KMS-11 (cell line): ENCODE results near the gene SPRED1.
A peak's percentile ranks its signal among the peaks of the same experiment; 100 is the strongest.

Experiments
- H2AFZ ChIP-seq: fragments of 200-600 bp; sonication (generic); 2 replicates; pipeline ENCODE4 v1.6.1; 2016; ENCODE audit warnings: antibody characterized with exemption, mixed run types, low read depth
- H3K27ac ChIP-seq: fragments of 200-600 bp; sonication (generic); 2 replicates; pipeline ENCODE4 v1.6.1; 2016; ENCODE audit warnings: mild to moderate bottlenecking, mixed run types
- H3K27me3 ChIP-seq: fragments of 200-600 bp; sonication (generic); 2 replicates; pipeline ENCODE4 v1.6.1; 2017; ENCODE audit warnings: mild to moderate bottlenecking, low read depth, mixed run types, moderate library complexity; ENCODE audit not compliant: insufficient read depth
- H3K36me3 ChIP-seq: fragments of 200-600 bp; sonication (generic); 2 replicates; pipeline ENCODE4 v1.6.1; 2017; ENCODE audit warnings: mild to moderate bottlenecking, mixed run types; ENCODE audit not compliant: insufficient read depth
- H3K4me1 ChIP-seq: fragments of 200-600 bp; sonication (generic); 2 replicates; pipeline ENCODE4 v1.6.1; 2016; ENCODE audit warnings: mild to moderate bottlenecking, low read depth, mixed run types; ENCODE audit not compliant: poor library complexity, severe bottlenecking
- H3K4me2 ChIP-seq: fragments of 200-600 bp; sonication (generic); 2 replicates; pipeline ENCODE4 v1.7.0; 2016; ENCODE audit warnings: mild to moderate bottlenecking, mixed run types
- H3K4me3 ChIP-seq: fragments of 200-600 bp; sonication (generic); IDR thresholded peaks from 2 replicates; pipeline ENCODE4 v1.6.1; 2017; ENCODE audit warnings: low read depth, low read length, mixed read lengths; ENCODE audit not compliant: insufficient read depth
- H3K79me2 ChIP-seq: fragments of 200-600 bp; sonication (generic); 2 replicates; pipeline ENCODE4 v1.6.1; 2016; ENCODE audit warnings: low read depth, mixed run types; ENCODE audit not compliant: insufficient read depth
- H3K9ac ChIP-seq: fragments of 200-600 bp; sonication (generic); 2 replicates; pipeline ENCODE4 v1.6.1; 2016; ENCODE audit warnings: mild to moderate bottlenecking, mixed run types
- H4K20me1 ChIP-seq: fragments of 200-600 bp; sonication (generic); 2 replicates; pipeline ENCODE4 v1.6.1; 2016; ENCODE audit warnings: mild to moderate bottlenecking, mixed run types; ENCODE audit not compliant: insufficient read depth
- CTCF ChIP-seq: fragments of 200-600 bp; sonication (generic); conservative IDR thresholded peaks from 2 replicates; pipeline ENCODE4 v1.6.1; 2017; ENCODE audit warnings: low read depth, mild to moderate bottlenecking, antibody characterized with exemption, low read length, moderate library complexity, mixed read lengths

The SPRED1 gene

DNA sequence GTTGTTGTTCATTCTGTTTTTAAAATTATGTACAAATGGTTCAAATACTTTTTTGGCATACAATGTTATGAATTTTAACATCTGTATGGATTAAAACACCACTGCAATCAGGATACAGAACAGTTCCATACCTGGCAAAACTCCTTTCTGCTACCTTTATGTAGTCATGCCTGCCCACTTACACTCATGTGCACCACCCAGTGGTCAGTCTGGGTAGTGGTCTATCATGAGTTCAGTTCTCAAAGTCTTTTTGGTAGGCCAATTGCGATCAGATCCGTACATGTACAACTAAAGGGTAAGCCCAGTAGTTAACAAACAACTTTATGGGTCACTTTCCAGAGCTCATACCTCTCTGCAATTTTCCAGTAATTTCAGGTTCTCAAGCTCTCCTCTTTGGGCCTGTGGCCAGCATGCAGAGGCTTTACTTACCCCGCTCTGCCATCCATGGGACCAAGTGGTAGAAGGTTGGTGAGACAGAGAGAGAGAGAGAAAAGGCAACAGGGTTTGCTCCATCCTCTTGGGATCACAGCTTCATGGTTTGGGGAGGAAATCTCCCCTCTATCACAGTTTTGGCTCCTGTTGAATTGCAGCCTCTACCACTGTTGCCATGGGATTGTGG lies 137.4 kb downstream of the SPRED1 start:
- H3K27me3 ChIP-seq = no peaks in the 10 kb centered on the region
- no peak overlapping the region for H3K4me2 ChIP-seq
- no peak overlapping the region for H2AFZ ChIP-seq
- H3K27ac ChIP-seq = no peak overlapping the region
- no peaks in the 10 kb centered on the region for H4K20me1 ChIP-seq
- no peaks in the 10 kb centered on the region for H3K4me1 ChIP-seq
- TF ChIP-seq CTCF = peak; percentile 91
- H3K79me2 ChIP-seq = no peaks in the 10 kb centered on the region
- no peak overlapping the region for H3K9ac ChIP-seq
- no peak overlapping the region for H3K4me3 ChIP-seq
- no peaks in the 10 kb centered on the region for H3K36me3 ChIP-seq

DNA sequence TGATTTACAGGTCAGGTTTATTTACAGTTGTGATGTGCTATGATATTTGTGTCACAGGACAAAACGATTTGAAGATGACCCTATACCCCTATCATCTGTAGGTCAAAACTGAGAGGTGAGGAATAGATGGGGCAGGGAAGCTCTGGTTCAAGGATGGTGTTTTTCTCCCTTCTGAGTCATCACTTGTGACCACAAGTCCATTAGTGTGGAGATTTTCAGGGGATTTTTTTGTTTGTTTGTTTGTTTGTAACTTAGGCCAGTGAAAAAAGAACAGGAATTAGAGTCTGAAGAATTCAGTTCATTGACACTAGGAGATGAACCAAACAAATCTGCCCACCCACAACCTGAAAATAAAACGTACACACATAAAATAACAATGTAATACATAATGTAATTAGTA lies 138.6 kb downstream of the SPRED1 start:
- no peak for TF ChIP-seq CTCF
- Histone ChIP-seq H3K79me2 (no peaks in the 10 kb centered on the region), H3K27me3 (no peaks in the 10 kb centered on the region), H3K27ac (no peak overlapping the region), H3K36me3 (no peaks in the 10 kb centered on the region), H4K20me1 (no peaks in the 10 kb centered on the region), H3K4me3 (no peak overlapping the region), H3K9ac (no peak overlapping the region), H3K4me2 (no peak overlapping the region), H2AFZ (no peak overlapping the region), H3K4me1 (no peaks in the 10 kb centered on the region)

DNA sequence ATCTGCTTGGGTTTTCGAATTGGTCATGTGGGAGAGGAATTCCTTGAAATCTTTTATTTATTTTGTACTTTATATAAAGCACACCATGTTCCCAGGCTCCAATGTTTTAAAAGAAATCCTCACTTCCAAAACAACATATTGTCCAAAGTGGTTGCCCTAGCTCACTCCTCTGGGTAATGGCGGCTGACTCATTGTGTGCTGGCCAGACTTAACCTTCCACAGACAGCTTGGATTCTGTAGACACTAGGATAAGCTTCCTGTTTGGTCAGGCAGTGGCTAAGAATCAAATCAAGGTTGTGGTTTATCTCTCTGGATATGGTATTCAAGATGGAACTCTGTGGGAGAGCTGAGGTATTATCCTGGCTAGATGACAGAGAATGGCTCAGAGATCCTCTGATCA lies 145.5 kb downstream of the SPRED1 start:
- H3K9ac ChIP-seq = no peak overlapping the region

GRCh38 chr15:38401106-38401505 lies 148.5 kb downstream of the SPRED1 start:
- no peaks in the 10 kb centered on the region for H4K20me1 ChIP-seq

More for the DNA sequence above, 145.5 kb downstream of the SPRED1 start:
- Histone ChIP-seq H4K20me1 (no peaks in the 10 kb centered on the region), H3K79me2 (no peaks in the 10 kb centered on the region), H3K27me3 (no peaks in the 10 kb centered on the region), H3K4me2 (no peak overlapping the region), H3K4me1 (no peaks in the 10 kb centered on the region), H3K4me3 (no peak overlapping the region), H3K36me3 (no peaks in the 10 kb centered on the region), H3K27ac (no peak overlapping the region), H2AFZ (no peak overlapping the region)
- TF ChIP-seq CTCF = no peak

More at GRCh38 chr15:38401106-38401505, 148.5 kb downstream of the SPRED1 start:
- H3K4me1 ChIP-seq = no peaks in the 10 kb centered on the region
- H3K36me3 ChIP-seq = no peaks in the 10 kb centered on the region
- no peaks in the 10 kb centered on the region for H3K79me2 ChIP-seq
- H3K27ac ChIP-seq = no peak overlapping the region
- no peak overlapping the region for H3K9ac ChIP-seq
- no peak overlapping the region for H3K4me2 ChIP-seq
- no peak for TF ChIP-seq CTCF
- H3K4me3 ChIP-seq = no peak overlapping the region
- H2AFZ ChIP-seq = no peak overlapping the region
- H3K27me3 ChIP-seq = no peaks in the 10 kb centered on the region
